C4-2B (cell line): ENCODE data around the gene PASK.

Experiments
- ZFX ChIP-seq: fragments of 450-650 bp; IDR thresholded peaks from 2 replicates; pipeline ENCODE4 v1.6.1; 2017
- TF ChIP-seq, protein P1 (sequence below): fragments of 450-650 bp; conservative IDR thresholded peaks from 2 replicates; pipeline ENCODE4 v1.5.1; 2017; ENCODE audit warnings: mild to moderate bottlenecking

GRCh38 chr2:241072151-241072550 is 77.1 kb downstream of the PASK start:
- TF ChIP-seq, protein P1, sequence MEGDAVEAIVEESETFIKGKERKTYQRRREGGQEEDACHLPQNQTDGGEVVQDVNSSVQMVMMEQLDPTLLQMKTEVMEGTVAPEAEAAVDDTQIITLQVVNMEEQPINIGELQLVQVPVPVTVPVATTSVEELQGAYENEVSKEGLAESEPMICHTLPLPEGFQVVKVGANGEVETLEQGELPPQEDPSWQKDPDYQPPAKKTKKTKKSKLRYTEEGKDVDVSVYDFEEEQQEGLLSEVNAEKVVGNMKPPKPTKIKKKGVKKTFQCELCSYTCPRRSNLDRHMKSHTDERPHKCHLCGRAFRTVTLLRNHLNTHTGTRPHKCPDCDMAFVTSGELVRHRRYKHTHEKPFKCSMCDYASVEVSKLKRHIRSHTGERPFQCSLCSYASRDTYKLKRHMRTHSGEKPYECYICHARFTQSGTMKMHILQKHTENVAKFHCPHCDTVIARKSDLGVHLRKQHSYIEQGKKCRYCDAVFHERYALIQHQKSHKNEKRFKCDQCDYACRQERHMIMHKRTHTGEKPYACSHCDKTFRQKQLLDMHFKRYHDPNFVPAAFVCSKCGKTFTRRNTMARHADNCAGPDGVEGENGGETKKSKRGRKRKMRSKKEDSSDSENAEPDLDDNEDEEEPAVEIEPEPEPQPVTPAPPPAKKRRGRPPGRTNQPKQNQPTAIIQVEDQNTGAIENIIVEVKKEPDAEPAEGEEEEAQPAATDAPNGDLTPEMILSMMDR, result no peak
- TF ChIP-seq ZFX, result no peak
